Sigmoid colon (tissue), 4 donors: ENCODE measurements around the gene ANGPTL4.
"Not testable (repeated sequence)": the region's sequence is repeated elsewhere in the genome, so short reads cannot be mapped to it uniquely, and the experiment has no call there.

Experiments
- POLR2A ChIP-seq, 2 donors: fragments of 450-650 bp; IDR thresholded peaks; one replicate each; pipeline ENCODE4 v1.6.1; 2016; ENCODE audit warnings: antibody characterized with exemption in 2 of 2, mild to moderate bottlenecking in 2 of 2, moderate library complexity in 2 of 2
- POLR2AphosphoS5 ChIP-seq, 4 donors: sonication (generic); formaldehyde crosslinking; IDR thresholded peaks; one replicate each; pipeline ENCODE4 v1.6.1; 2017; ENCODE audit warnings: antibody characterized with exemption in 4 of 4
- TF ChIP-seq, protein P1 (sequence below), 4 experiments: fragments of 450-650 bp in 3 of 4; fragments of 200-600 bp in 1 of 4; IDR thresholded peaks; one replicate each; pipeline ENCODE4 v1.5.1; 2016 to 2019; ENCODE audit warnings: antibody characterized with exemption in 4 of 4, mild to moderate bottlenecking in 3 of 4, moderate library complexity in 2 of 4

DNA sequence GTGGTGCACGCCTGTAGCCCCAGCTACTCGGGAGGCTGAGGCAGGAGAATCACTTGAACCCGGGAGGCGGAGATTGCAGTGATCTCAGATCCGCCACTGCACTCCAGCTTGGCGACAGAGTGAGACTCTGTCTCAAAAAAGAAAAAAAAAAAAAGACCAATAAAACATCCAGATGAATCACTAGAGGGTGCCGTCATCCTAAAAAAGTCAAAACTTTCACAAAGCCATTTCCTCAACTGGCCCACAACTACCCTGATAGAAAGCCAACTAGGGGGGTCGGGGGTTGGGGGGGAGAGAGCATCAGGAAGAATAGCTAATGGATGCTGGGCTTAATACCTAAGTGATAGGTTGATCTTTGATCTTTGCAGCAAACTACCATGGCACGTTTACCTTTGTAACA is 45.1 kb upstream of the ANGPTL4 start:
- TF ChIP-seq, protein P1, sequence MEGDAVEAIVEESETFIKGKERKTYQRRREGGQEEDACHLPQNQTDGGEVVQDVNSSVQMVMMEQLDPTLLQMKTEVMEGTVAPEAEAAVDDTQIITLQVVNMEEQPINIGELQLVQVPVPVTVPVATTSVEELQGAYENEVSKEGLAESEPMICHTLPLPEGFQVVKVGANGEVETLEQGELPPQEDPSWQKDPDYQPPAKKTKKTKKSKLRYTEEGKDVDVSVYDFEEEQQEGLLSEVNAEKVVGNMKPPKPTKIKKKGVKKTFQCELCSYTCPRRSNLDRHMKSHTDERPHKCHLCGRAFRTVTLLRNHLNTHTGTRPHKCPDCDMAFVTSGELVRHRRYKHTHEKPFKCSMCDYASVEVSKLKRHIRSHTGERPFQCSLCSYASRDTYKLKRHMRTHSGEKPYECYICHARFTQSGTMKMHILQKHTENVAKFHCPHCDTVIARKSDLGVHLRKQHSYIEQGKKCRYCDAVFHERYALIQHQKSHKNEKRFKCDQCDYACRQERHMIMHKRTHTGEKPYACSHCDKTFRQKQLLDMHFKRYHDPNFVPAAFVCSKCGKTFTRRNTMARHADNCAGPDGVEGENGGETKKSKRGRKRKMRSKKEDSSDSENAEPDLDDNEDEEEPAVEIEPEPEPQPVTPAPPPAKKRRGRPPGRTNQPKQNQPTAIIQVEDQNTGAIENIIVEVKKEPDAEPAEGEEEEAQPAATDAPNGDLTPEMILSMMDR (IDR thresholded peaks at IDR 0.05), result not testable (repeated sequence)
- not testable (repeated sequence) for TF ChIP-seq POLR2A, POLR2AphosphoS5 (IDR thresholded peaks at IDR 0.05)
